HL-60 (cell line): ENCODE results near the gene C1orf167.

Experiments
- DNase-seq, 2 experiments: peaks; one replicate each; pipeline ENCODE4 v3.0.0-alpha.2; 2010 to 2020; ENCODE audit warnings: low read depth in 1 of 2, low spot score in 1 of 2
- H3K27ac ChIP-seq: fragments of 250-450 bp; sonication (Bioruptor Pico); replicated peaks from 2 replicates; pipeline ENCODE4 v1.5.1; 2020; ENCODE audit warnings: mild to moderate bottlenecking, moderate library complexity
- H3K27me3 ChIP-seq: fragments of 250-450 bp; sonication (Bioruptor Pico); 2 replicates; pipeline ENCODE4 v1.5.1; 2021; ENCODE audit warnings: mild to moderate bottlenecking, moderate library complexity; ENCODE audit not compliant: insufficient read depth, poor library complexity, severe bottlenecking
- H3K4me3 ChIP-seq: replicated peaks from 2 replicates; pipeline ENCODE4 v1.5.1; 2011; ENCODE audit warnings: mild to moderate bottlenecking, control low read depth, low read length; ENCODE audit not compliant: insufficient read depth
- GABPA ChIP-seq: IDR thresholded peaks from 2 replicates; pipeline ENCODE4 v1.6.1; 2012; ENCODE audit warnings: low read depth
- POLR2AphosphoS5 ChIP-seq: IDR thresholded peaks from 2 replicates; pipeline ENCODE4 v1.6.1; 2012; ENCODE audit warnings: low read depth
- SPI1 ChIP-seq: IDR thresholded peaks from 2 replicates; pipeline ENCODE4 v1.6.1; 2012; ENCODE audit warnings: low read depth, mild to moderate bottlenecking, borderline replicate concordance
- TF ChIP-seq, protein P1 (sequence below): IDR thresholded peaks from 2 replicates; pipeline ENCODE4 v1.6.1; 2012; ENCODE audit warnings: low read depth; ENCODE audit not compliant: insufficient replicate concordance
- TF ChIP-seq, protein P2 (sequence below): IDR thresholded peaks from one replicate; pipeline ENCODE4 v1.5.1; 2011; ENCODE audit warnings: low read length, control low read depth, inconsistent platforms; ENCODE audit not compliant: insufficient read depth

Gene C1orf167

DNA sequence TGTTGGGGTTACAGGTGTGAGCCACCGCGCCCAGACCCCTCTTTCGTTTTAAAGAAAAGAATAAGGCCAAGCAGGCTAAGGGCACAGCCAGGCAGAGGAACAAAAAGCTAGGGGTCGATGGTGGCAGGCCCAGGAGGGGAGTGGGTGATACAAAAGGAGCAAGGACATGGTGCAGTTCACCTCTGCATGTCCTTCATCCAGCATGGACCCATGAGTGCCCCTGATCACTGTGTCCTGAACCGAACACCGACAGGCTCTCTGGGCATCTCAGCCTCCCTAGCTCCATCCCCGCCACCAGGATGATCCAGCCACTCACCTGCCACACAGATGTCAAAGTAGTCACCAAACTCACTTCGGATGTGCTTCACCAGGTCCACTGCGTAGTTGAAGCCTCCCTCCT, 37.9 kb downstream of the C1orf167 start:
- no peak for DNase-seq
- Histone ChIP-seq H3K27me3 (no peaks in the 10 kb centered on the region), H3K4me3 (no peak overlapping the region), H3K27ac (no peak overlapping the region)
- no peak for TF ChIP-seq GABPA
- TF ChIP-seq, protein P1, sequence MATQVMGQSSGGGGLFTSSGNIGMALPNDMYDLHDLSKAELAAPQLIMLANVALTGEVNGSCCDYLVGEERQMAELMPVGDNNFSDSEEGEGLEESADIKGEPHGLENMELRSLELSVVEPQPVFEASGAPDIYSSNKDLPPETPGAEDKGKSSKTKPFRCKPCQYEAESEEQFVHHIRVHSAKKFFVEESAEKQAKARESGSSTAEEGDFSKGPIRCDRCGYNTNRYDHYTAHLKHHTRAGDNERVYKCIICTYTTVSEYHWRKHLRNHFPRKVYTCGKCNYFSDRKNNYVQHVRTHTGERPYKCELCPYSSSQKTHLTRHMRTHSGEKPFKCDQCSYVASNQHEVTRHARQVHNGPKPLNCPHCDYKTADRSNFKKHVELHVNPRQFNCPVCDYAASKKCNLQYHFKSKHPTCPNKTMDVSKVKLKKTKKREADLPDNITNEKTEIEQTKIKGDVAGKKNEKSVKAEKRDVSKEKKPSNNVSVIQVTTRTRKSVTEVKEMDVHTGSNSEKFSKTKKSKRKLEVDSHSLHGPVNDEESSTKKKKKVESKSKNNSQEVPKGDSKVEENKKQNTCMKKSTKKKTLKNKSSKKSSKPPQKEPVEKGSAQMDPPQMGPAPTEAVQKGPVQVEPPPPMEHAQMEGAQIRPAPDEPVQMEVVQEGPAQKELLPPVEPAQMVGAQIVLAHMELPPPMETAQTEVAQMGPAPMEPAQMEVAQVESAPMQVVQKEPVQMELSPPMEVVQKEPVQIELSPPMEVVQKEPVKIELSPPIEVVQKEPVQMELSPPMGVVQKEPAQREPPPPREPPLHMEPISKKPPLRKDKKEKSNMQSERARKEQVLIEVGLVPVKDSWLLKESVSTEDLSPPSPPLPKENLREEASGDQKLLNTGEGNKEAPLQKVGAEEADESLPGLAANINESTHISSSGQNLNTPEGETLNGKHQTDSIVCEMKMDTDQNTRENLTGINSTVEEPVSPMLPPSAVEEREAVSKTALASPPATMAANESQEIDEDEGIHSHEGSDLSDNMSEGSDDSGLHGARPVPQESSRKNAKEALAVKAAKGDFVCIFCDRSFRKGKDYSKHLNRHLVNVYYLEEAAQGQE: no peak
- TF ChIP-seq, protein P2, sequence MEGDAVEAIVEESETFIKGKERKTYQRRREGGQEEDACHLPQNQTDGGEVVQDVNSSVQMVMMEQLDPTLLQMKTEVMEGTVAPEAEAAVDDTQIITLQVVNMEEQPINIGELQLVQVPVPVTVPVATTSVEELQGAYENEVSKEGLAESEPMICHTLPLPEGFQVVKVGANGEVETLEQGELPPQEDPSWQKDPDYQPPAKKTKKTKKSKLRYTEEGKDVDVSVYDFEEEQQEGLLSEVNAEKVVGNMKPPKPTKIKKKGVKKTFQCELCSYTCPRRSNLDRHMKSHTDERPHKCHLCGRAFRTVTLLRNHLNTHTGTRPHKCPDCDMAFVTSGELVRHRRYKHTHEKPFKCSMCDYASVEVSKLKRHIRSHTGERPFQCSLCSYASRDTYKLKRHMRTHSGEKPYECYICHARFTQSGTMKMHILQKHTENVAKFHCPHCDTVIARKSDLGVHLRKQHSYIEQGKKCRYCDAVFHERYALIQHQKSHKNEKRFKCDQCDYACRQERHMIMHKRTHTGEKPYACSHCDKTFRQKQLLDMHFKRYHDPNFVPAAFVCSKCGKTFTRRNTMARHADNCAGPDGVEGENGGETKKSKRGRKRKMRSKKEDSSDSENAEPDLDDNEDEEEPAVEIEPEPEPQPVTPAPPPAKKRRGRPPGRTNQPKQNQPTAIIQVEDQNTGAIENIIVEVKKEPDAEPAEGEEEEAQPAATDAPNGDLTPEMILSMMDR: no peak
- TF ChIP-seq POLR2AphosphoS5: no peak
- no peak for TF ChIP-seq SPI1

DNA sequence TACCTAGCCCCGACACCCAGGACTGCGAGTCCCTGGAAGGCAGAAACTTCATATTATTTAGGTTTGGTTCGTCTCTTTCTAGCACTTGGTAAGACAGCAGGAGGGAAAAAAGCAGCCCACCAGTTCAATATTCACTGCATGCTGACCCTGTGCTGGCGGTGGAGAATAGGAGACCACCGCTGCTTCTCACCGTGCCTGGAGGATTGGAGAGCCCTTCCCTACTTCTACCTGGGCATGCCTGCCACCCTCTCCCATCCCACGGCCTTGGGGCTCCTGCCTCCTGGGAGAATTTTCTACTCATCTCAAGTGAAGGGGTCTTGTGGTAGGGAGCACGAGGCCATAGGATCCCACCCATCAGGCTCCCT, 38.4 kb downstream of the C1orf167 start:
- TF ChIP-seq GABPA: no peak
- TF ChIP-seq, protein P1: no peak
- DNase-seq: no peak

DNA sequence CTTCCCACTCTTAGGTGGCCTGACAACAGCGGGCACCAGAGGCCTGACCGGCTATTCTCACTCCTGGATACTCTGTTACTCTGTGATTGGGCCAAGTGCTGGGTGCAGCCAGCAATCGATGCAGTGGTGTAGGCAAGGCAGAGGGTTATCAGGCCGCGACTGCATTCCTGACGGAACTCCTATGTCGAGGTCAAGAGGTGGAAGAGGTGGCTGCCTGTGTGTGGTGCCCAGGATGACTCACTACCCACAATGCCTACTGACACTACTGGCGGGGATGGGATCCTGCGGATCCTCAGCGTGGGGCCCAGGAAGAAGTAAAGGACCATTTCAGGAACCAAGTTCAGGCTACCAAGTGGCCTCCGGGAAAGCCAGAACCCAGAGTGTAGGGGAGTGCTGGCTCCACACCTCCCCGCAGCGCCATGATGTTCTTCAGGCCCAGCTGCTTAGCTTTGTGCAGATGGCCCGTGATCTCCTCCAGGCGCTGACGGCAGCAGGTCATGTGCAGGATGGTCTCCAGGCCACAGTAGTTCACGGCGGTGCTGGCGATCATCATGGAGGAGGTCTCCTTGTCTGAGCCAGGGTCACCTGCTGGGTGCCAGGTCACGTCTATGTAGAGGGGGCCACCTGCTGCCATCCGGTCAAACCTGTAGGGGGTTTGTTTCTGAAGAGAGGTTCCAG, 38.9 kb downstream of the C1orf167 start:
- Histone ChIP-seq H3K27ac (no peak overlapping the region), H3K27me3 (no peaks in the 10 kb centered on the region), H3K4me3 (no peak overlapping the region)
- TF ChIP-seq POLR2AphosphoS5: no peak
- no peak for TF ChIP-seq SPI1
- TF ChIP-seq, protein P2: no peak
- no peak for TF ChIP-seq GABPA
- TF ChIP-seq, protein P1: no peak
- no peak for DNase-seq

More for the DNA sequence above, 38.4 kb downstream of the C1orf167 start:
- H3K27ac ChIP-seq: no peak overlapping the region
- no peak overlapping the region for H3K4me3 ChIP-seq
- no peaks in the 10 kb centered on the region for H3K27me3 ChIP-seq
